ENCODE measurements around the gene WNT9A.

The WNT9A gene

GRCh38 chr1:227907439-227908015, 40.2 kb downstream of the WNT9A start:
- DNase-seq = no peak

- no peak for DNase-seq
Observed at GRCh38 chr1:227906550-227907071, 41.1 kb downstream of the WNT9A start.

DNA sequence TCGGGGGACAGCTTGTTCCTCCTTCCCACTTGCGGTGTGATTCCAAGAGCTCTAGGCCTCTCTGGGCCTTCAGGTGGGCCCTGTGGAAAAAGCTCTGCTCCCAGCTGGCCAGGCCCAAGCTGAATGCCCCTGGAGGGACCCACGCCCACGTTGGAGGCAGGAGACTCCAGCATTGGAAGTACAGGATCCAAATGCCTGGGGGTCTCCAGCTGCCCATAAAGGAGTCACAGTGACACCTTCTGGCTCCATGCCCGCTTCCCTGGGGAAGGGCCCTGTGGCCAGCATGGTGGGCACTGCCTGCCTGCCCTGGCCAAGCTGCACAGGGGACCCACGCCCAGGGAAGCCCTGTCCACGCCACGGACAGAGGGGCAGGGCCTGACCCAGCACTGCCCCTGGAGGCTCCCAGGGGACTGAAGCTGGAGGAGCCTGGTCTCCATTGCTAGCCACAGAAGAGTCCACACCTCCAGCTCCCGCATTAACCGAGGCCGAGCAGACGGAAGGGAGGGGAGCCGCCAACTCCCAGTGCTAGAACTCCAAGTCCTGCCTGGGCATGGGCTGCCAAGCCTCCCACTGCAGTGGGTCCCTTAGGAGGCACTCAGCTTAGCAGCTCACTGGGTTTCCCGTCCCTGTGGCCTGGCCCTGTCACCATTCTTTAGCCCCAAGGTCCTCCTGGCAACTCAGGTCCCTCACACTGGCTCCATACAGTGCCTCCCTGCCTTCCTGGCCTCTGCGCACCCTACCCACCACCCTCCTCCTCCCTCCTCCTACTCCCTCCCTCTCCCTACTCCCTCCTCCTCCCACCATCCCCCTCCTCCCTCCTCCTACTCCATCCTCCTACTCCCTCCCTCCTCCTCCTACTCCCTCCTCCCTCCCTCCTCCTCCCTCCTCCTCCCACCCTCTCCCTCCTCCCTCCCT, 41.9 kb downstream of the WNT9A start:
- no peak for DNase-seq

DNA sequence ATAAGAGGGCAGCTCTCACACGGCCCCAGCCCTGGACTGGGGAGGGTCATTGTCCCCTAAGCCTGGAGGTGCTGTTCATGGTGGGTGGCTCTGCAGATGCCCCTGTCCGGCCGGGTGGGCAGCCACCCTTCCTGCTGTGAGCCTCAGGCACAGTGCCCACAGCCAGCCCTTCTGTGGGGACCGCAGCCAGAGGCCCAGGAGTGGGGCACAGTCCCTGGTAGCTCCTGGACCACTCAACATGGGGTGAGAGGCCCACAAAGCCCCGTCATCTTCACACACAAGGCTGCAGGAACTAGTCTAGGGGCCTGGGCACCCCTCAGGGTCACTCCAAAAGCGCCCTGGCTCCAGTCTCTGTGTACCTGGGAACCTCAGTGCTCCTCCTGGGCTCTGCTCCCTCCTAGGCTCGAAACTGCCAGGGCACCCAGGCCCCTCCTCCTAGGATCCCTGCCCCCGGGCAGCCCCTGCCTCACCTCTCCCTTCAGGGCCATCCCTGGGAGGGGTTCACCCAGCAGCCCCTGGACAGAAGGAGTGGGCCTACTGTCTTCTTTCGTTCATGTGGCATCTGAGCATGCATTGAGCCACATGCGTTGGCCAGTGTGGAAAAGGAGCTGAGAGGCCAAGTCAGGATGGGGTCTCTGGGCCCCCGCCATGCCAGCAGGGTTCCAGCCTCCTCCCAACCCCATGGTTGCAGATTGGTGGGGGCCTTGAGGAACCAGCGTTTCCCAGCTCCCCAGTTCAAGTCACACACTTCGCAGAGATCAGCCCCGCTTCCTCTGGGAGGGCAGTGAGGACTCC, 43.0 kb downstream of the WNT9A start:
- DNase-seq = no peak

GRCh38 chr1:227903614-227904501, 43.9 kb downstream of the WNT9A start:
- DNase-seq = no peak

DNA sequence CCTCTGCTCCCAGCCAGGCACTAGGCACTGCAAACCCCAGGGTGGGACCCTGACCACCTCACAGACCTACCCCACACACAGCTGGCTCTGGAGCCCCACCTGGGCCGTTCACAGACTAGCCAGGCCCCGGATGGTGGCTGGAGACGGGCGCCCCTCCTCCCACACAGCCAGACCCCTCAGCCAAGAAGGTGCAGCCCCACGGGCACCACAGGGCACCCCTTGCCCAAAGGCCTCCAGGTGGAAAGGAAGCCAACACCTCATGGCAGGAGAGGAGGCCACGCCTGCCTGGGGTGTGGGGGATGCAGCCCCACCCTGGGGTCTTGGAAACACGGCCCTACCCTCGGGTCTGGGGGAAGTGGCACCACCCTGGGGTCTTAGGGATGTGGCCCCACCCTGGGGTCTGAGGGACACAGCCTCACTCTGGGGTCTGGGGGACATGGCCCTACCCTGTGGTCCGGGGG, 44.6 kb downstream of the WNT9A start:
- no peak for DNase-seq

DNA sequence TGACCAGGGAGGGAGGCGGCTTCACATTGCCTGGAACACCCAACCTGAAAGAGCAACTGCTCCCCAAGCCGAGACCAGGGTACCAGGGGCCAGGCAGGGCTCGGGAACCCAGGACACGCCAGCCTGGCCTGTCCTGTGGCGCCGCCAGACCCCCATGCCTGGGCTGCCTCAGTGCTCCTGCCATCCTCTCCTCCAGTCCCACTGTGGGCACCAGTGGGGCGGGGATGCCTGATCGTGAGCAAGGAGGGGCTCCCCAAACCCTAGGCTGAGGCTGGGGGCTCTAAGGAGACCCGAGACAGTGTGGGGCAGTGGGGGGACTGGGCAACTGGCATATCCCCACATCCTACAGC, 45.1 kb downstream of the WNT9A start:
- DNase-seq = no peak

DNA sequence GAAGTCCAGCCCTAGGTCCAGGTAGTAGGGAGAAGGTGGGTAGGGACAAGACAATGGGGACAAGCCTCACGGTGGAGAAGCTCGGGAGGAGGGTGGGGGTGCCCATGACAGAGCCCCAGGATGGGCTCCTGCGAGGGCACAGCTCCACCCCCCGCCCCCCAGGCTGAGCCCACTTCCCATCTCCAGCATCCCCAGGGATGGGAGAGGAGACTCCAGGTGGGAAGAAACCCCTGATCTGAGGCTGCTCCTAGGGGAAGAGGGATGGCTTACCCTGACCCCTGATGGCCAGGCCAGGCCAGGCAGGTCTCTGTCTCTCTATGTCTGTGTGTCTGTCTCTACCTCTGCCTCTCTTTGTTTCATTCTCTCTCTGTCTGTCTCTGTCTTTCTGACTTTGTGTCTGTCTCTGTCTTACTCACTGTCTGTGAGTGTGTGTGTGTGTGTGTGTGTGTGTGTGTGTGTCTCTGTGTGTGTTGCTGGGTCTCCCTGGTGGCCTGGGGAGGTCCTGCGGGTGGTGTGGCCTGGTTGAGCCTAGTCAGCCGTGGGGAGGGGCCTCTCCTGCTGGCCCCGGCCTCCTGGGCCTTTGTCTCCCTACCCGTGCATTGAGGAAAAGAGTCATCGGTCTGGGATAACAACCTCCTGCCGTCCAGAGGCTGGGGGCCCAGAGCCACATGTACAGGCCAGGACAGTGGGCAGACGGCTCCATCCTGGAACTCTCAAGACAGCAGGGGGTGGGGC, 45.7 kb downstream of the WNT9A start:
- no peak for DNase-seq

GRCh38 chr1:227901239-227901905, 46.4 kb downstream of the WNT9A start:
- no peak for DNase-seq

DNA sequence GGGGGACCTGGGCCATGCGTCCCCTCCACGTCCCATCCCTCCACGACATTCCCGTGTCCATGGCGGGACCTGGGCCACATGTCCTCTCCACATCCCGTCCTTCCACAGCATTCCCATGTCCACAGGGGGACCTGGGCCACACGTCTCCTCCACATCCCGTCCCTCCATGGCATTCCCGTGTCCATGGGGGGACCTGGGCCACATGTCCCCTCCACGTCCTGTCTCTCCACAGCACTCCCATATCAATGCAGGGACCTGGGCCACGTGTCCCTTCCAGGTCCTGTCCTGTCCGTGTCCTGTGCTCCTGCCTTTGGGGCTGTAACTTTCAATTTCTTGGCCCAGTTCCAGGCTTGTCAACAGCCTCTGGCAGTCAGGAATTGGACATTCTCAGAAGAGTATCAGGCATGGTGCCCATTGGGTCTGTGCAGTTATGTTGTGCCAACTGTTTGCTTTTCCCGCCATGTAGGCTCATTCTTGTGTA, 47.1 kb downstream of the WNT9A start:
- DNase-seq = no peak

- no peak for DNase-seq
Observed at GRCh38 chr1:227899820-227900449, 47.8 kb downstream of the WNT9A start.

DNA sequence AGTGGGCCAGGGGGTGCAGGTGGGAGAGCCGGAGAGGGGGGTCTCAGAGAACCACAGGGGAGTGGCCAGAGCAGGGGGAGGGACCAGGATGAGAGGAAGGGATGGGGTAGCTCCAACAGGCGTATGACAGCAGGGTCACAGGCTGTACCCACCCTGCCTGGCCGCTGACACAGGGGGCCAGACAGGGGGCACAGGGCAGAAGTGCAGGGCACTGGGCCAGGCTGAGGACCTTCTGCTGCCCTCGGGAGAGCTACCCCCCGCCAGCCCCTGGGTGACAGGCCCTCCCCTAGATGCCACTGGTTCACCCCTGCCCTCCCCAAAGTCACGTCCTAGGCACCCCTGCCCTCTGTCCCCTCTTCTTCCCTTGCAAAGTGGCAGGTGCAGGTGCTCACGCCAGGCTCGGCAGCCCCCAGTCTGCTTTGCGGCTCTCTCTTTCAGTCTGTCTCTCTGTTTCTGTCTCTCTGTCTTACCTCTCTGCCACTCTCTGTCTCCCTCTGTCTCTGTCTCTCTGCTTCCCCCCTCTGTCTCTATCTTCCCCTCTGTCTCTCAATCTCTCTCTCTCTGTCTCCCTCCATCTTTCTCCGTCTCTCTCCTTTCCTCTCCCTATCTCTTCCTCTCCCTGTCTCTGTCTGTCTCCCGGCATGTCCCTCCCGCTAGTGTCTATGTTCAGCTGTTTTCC, 48.5 kb downstream of the WNT9A start:
- DNase-seq = no peak

DNA sequence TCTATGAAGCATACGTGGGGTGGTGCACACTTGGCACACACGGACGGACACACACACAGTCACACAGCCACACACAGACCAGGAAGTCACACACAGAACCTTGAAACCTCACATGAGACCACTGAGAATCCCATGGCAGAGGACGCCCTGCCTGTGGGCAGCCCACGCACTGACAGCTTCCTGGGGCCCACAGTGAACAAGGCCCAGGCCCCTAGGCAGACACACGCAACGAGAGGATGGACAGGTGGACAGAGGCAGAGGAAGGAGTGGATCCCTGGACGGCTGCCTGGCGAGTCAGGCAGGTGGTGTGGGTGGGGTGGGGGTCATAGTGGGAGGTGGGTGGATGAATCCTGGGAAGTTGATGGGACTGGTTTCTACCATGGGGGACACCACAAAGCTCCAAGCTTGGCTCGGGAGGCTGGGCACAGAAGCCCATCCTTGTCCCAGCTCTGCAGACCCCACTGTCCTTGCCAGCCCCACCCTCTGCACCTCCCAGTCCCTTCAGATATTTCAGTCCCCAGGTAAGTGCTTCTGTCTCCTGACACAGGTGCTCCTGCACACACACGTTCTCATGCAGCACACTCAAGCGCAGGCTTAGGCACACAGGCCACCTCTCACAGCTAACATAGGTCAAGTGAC, 49.1 kb downstream of the WNT9A start:
- DNase-seq = no peak

DNA sequence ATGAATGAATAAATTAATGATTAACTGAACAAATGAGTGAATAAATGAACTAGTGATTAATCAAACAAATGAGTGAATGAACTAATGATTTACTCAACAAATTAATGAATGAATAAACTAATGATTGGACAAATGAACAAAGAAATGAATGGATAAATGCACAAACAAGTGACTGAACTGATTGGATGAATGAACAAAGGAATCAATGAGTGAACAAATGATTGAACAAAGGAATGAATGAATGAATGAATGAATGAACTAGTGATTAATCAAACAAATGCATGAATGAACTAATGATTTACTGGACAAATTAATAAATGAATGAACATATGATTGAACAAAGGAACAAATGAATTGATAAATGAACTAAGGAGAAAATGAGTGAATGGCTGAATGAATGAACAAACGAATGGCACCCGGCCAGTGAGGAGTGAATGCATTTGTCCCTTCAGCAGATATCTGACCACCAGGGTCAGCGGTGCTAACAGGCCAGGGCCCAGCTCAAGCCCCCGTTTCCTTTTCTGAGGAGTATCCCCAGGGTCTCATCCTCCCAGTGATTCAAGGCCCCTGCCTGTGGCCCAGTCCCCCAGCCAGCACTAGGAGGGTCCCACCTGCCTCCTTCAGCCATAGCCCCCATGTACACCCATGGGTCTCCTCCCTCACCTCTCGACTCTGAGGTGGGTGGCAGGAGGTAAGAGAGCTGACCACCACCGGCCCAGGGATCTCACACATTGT, 49.9 kb downstream of the WNT9A start:
- no peak for DNase-seq

GRCh38 chr1:227896710-227897655, 50.7 kb downstream of the WNT9A start:
- no peak for DNase-seq

DNA sequence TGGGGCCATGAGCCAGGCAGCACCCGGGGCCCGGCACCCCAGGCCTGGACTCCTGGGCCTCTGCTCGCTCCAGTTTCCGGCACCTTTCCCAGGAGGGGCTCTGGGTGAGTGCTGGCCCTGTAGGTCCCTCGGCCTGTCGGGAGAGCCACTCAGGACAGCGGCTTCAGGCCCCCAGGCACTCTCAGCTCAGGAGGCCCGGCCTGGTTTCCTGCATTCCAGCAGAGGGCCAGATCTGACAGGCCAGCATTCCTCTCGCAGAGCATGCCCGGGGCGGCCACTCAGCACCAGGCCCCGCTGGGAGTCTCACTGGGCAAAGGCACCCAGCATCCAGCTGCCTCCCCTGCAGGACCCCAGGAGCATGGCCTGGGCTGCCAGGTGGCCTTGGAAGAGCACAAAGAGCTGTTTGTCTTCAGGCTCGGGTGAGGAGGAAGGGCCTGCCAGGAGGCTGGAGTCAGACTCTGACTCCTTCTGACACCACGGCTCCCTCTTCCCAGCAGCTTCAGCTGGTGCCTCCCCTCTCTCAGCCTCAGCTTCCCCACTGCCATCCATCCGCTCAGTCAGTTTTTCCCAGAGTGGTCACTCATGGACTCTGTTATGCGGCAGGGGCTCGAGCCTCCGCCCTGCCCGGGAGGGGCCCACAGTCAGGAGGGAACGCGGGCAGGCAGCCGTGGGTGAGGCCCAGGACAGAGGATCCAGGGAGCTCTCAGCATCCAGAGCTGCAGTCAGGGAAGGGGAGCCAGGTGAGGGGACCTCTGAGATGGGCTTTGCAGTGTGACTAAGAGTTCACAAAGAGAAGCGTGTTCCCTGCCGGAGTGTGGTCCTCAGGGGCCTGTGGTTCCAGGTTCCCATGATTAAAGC, 51.7 kb downstream of the WNT9A start:
- DNase-seq = no peak
